Body of pancreas (tissue), 4 donors: Measurements from ENCODE around the gene MAGEF1.

ENCODE experiments used
- CTCF ChIP-seq, 7 experiments: fragments of 450-650 bp in 4 of 7; fragments of 200-600 bp in 3 of 7; sonication (generic) in 3 of 7; IDR thresholded peaks; one replicate each; pipeline ENCODE4 v1.5.1; 2016 to 2019; ENCODE audit warnings: antibody characterized with exemption in 7 of 7
- POLR2A ChIP-seq, 3 donors: fragments of 450-650 bp; IDR thresholded peaks; one replicate each; pipeline ENCODE4 v1.6.1; 2016; ENCODE audit warnings: antibody characterized with exemption in 3 of 3, mild to moderate bottlenecking in 2 of 3

GRCh38 chr3:184677344-184678316, 34.2 kb downstream of the MAGEF1 start:
- TF ChIP-seq CTCF (IDR thresholded peaks at IDR 0.05), result no peak
- TF ChIP-seq POLR2A (IDR thresholded peaks at IDR 0.05), result no peak
